Stimulated activated naive CD4-positive, alpha-beta T cell treated with Interleukin-2 at 50 U/mL for 16 hours (primary cell): ENCODE results near the gene UBTD2.
"Not testable (repeated sequence)": the region's sequence is repeated elsewhere in the genome, so short reads cannot be mapped to it uniquely, and the experiment has no call there.

ENCODE experiments used
- DNase-seq: peaks from one replicate; lab custom pipeline; 2025; lab: John Stamatoyannopoulos, UW

The UBTD2 gene

GRCh38 chr5:172251419-172251818, 32.1 kb downstream of the UBTD2 start:
- no peak for DNase-seq

DNA sequence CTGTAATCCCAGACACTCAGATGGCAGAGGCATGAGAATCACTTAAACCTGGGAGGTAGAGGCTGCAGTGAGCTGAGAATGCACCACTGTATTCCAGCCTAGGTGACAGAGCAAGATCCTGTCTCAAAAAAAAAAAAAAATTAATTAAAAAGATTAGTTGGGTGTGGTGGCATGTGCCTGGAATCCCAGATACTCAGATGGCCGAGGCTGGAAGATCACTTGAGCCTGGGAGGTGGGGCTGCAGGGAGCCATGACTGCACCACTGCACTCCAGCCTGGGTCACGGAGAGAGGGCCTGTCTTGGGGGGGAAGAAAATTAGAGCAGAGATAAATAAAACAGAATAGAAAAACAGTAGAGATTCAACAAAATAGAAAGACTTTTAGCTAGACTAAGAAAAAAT, 34.9 kb downstream of the UBTD2 start:
- DNase-seq = no peak

- no peak for DNase-seq
Measured at GRCh38 chr5:172245703-172246125, 37.9 kb downstream of the UBTD2 start.

DNA sequence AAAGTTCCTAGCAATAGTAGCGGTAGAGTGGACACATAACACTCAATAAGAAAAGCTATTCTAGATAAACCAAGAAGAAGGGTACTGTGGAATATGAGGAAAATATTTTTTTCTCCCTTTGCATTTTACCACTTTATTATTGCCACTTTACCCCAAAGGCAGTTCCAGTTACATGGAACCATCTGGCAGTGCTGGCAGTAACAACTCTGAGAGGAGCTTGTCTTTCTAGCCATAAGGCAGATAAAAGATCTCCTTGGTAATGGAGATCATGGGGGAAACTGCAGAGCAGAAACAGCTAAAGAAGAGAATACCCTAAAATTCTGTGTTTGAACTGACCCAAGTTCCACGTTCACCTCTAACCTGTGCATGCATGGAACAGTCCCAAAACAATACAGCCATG, 38.5 kb downstream of the UBTD2 start:
- no peak for DNase-seq

DNA sequence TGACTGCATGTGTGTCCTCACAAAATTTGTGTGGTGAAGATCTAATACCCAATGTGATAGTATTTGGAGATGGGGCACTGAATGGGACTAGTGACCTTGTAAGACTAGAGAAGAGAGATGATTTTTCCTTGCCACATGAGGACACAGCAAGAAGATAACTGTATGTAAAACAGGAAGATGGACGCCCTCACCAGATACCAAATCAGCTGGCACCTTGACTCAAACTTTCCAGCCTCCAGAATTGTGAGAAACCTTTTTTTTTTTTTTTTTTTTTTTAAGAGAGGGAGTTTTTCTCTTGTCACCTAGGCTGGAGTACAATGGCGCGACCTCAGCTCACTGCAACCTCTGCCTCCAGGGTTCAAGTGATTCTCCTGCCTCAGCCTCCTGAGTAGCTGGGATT, 40.3 kb downstream of the UBTD2 start:
- peak; percentile 1 for DNase-seq

GRCh38 chr5:172238334-172238733, 45.2 kb downstream of the UBTD2 start:
- no peak for DNase-seq

GRCh38 chr5:172235827-172236736, 47.5 kb downstream of the UBTD2 start:
- no peak for DNase-seq

GRCh38 chr5:172235132-172235780, 48.3 kb downstream of the UBTD2 start:
- no peak for DNase-seq

GRCh38 chr5:172234031-172234430, 49.5 kb downstream of the UBTD2 start:
- DNase-seq = no peak

DNA sequence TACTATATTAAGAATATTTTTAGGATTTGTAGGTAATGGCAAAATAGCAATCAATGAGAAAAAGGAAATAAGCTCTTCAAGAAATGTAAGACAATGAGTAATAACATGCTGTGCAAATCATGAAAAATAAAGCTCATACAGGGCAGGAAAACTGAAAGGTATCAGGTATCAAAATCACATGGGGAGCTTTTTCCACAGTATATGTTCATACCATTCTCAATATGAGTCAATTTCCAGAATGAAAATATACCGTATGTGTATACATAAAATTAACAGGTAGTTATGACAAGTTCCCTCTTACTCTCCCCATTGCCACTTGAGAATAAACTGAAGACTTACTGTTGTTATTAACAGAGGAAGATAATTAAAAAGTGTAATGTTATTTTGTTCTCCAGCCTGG, 53.7 kb downstream of the UBTD2 start:
- DNase-seq = no peak

- DNase-seq = no peak
Measured at GRCh38 chr5:172224996-172225395, 58.6 kb downstream of the UBTD2 start.

- peak; percentile 65 for DNase-seq
Measured at GRCh38 chr5:172223901-172224873, 59.4 kb downstream of the UBTD2 start.

- no peak for DNase-seq
Measured at GRCh38 chr5:172219296-172219695, 64.3 kb downstream of the UBTD2 start.

DNA sequence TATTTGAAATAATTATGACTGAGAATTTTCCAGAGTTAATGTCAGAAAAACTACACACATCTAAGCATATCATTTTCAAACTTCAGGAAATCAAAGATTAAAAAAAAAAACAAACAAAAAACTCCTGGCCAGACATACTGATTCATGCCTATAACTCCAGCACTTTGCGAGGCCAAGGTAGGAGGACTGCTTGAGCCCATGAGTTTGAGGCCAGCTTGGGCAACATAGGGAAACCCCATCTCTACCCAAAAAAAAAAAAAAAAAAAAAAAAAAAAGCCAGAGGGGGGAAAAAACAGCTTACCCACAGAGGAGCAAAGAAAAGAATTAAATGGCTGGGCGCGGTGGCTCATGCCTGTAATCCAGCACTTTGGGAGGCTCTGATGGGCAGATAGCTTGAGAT, 67.2 kb downstream of the UBTD2 start:
- DNase-seq = no peak

DNA sequence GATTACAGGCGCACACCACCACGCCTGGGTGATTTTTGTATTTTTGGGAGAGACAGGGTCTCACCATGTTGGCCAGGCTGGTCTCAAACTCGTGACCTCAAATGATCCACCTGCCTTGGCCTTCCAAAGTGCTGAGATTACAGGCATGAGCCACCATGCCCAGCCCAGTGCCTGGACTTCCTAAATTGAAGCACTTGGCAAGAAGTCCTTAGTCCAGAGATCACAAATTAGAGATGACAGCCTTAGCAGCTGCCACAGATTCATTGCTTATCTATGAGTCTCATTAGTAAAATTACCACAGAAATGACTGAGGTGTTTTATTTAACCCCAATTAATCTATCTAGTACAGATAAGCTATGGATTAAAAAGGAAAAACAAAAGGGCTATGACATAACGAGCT, 70.4 kb downstream of the UBTD2 start:
- DNase-seq = no peak

GRCh38 chr5:172211676-172212075, 71.9 kb downstream of the UBTD2 start:
- no peak for DNase-seq

GRCh38 chr5:172209714-172210113, 73.8 kb downstream of the UBTD2 start:
- no peak for DNase-seq

DNA sequence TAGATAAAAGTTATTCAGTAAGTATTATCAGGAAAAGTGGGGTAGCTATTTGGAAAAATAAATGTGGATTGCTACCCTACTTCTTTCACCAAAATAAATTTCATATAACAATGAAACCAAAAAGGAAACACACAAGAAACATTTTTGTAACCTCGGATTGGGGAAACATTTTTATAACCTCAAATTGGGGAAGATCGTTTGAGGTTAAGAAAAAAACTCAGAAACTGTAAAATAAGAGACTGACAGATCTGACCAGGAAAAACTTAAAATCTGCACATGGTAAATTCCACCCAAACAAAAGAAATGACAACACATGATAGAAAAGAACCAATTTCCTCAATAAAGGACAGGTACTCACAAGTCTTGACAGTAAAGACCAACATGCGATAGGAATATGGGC, 76.1 kb downstream of the UBTD2 start:
- no peak for DNase-seq

- DNase-seq = not testable (repeated sequence)
Measured at GRCh38 chr5:172205984-172206383, 77.6 kb downstream of the UBTD2 start.

DNA sequence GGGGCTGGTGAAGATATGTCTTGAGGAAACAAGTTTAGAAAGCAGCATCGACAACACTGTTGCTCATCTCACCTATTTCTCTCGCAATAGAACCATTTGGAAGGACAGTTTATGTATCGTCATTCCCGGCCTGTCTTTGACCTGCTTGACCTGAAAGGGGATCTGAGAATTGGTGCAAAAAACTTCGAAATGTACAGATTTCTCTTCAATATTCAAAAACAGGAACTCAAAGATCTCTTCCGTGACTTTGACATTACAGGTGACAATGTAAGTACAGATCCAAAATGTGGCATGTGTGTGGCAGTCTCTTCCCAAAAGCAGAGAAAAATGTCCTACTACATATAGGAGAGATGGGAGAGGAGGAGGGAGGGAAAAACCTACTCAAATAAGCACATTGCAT, 83.1 kb downstream of the UBTD2 start:
- DNase-seq = no peak

DNA sequence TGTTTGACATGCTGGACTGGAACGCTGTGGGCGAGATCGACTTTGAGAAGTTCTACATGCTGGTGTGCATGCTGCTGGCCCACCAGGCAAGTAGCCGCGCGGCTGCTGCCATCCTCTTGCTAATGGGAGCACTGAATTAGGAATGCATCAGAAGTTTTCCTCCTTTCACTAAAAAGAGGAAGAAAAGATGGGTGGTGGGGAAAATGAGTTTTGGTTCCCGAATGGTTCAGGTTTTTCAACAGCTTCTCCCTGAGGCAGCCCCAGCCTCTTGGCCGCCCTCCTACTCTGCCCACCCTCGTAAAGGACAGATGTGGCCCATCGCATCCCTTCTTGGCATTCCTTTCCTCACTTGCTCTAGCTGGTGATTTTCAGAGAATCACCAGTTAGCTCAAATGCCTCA, 84.1 kb downstream of the UBTD2 start:
- DNase-seq = no peak

DNA sequence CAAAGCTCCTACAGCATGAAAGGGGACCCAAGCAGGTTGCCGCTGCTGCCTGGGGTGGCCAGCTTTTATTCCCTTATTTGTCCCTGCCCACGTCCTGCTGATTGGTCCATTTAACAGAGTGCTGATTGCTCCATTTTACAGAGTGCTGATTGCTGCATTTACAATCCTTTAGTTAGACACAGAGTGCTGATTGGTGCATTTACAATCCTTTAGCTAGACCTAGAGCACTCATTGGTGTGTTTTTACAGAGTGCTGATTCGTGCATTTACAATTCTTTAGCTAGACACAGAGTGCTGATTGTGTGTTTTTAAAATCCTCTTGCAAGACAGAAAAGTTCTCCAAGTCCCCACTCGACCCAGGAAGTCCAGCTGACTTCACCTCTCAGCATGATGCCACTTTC, 85.8 kb downstream of the UBTD2 start:
- not testable (repeated sequence) for DNase-seq
